Measurements from ENCODE around the gene SPATA20.

Gene SPATA20

DNA sequence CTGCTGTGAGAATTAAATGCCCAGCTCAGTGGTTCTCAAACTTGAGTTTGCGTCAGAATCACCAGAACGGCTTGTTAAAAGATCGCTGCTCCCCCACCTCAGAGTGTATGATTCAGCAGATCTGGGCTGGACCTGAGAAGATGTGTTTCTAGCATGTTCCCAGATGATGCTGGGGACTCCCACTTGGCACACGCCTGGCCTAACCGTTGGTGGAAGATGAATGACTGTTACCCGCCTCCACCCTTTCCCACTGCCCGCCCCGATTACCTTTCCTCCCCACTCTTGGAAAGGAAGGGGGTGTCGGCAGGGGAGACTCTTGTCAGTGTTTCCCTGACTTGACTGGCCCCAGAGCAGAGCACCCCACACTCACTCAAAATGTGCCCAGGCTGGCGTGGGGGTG, 58.5 kb downstream of the SPATA20 start:
- TF ChIP-seq Cebpa-rat (IDR thresholded peaks at IDR 0.05), result no peak
- H3K9ac ChIP-seq, result no peak overlapping the region

More for the DNA sequence above, 58.5 kb downstream of the SPATA20 start:
- 0 out of 2 replicates have a peak, but pooled peaks cover 4% of the 10 kb centered on the region for H3K4me1 ChIP-seq
- no peaks in the 10 kb centered on the region for H4K20me1 ChIP-seq
- H3K9me3 ChIP-seq, result no peaks in the 10 kb centered on the region
- no peak overlapping the region for H3K4me3 ChIP-seq
- H3K27ac ChIP-seq, result no peak overlapping the region
- H3K36me3 ChIP-seq, result no peaks in the 10 kb centered on the region
- H3K4me2 ChIP-seq, result no peak overlapping the region
- no peaks in the 10 kb centered on the region for H3K27me3 ChIP-seq

All from BLaER1 (cell line).